NCI-H2196 treated with DMSO at 0.1 percent for 48 hours (cell line): ENCODE measurements around the gene C10orf67.

Experiments
- DNase-seq: peaks from one replicate; lab custom pipeline; 2025; ENCODE audit not compliant: unreplicated experiment; lab: John Stamatoyannopoulos, UW

Gene C10orf67

DNA sequence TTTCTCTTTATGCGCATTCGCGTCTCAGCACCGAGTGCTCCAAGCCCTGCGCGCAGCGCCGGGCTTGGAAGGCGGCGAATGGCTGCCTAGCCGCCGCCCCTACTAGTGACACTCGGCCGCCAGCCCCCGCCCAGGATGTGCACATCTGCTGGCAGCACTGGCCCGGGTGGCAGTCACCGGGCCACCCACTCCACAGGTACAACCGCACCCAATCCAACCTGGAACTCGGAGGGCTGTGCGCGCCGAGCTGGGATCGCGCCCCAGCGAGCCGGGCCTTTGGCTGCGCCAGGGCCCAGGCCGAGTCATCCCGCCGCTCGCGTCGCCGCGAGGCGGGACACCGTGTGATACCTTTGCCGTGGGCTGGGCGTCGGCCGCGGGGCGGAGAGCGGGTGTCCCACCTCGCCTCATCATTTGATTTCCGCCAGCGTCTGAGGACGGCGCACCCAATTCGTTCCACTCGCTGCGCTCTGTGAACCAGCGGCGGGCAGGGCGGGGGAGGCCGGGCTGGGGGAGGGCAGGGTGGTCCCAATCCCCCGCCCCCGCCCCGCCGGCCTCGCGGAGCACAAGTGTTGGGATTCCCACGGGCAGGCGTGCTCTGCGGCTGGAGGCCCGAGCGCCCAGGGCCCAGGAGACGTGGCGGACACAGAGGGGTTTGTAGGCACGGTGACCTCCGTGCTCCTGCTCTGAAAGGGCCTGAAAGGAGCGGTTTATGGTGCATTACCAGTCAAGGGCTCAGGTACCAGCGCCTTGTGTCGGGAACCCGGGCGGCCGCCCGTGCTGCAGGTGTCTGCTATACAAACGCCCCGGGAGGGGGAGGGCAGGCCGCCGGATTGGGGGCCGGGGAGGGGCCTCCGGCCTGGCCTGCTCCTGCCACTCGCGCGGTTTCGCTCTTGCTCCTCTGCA lies 170.3 kb downstream of the C10orf67 start:
- no peak for DNase-seq

DNA sequence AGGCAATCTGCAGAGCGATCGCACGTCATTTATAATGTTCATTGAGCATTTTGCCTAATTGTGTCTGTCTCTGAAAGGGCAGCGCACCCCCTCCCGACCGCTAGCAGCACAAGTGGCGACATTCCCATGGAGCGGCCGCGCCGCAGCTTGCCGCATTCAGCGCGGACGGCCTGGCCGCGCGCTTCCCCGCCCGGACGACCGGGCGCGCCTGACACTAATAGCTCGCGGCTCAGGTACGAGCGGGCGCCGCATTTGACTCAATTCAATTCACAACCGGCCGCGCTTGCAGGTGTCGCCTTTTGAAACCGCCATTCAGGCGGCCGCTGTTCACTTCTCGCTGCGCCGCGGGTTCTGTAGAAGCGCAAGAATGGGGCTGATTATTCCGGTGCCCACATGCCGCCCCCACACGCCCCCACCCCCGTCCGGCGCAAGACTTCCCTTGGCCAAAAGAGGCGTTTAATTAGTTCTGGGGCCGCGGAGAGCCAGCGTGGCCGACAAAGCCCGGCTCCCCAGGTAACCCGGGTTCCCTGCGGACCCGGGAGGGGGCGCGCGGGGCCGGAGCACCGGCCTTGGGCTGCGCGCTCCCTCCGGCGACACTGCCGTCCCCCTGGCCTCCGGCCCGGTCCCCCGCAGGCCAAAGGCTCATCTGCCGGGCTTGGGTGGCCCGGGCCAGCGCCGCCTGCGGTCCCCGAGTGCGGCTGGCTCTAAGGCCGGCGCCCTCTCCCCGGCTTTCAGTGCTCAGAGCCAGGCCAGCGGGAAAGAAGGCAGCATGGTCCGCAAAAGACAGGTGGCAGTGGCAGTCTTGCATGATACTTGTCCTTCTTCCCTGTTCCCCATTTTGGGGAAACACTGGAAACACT lies 171.2 kb downstream of the C10orf67 start:
- DNase-seq, result no peak

DNA sequence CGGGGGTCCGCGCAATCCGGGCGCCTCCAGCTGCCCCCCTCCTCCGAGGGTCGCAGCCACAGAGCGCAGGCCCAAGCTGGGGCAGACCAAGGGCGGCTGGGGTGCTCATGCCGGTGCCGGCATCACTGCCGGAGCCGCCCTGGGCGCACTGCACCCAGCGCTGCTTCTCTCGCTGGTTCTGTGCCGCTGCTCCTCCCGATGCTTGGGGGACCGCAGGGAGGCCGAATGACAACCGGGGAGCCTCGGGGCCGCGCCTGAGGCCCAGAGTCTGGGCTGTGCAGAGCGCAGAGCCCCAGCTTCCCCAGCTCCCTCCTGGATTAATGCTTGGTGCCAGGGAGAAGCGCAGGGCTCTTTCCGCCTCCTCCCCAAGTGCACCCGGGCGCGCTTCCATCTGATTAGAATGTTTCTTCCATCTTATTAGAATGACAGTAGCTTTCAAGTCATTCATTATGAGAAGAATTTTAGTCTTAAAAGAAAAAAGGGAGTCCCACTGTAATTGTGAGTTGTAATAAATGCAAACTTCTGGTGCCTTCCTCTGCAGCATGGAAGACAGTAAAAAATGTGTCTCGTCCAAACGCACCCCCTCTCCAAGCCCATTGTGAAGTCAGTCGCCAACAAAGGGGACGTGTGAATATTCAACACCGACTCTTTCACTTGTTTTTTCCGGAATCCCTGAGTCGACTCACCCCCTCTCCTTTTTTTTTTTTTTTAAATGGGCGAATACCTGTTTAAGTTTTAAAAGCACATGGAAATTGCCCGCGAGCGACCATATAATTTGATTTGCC lies 172.0 kb downstream of the C10orf67 start:
- no peak for DNase-seq

- DNase-seq, result no peak
Measured at GRCh38 chr10:23171232-23171876, 173.2 kb downstream of the C10orf67 start.

- DNase-seq, result peak; percentile 16
Measured at GRCh38 chr10:23158370-23158769, 186.2 kb downstream of the C10orf67 start.

DNA sequence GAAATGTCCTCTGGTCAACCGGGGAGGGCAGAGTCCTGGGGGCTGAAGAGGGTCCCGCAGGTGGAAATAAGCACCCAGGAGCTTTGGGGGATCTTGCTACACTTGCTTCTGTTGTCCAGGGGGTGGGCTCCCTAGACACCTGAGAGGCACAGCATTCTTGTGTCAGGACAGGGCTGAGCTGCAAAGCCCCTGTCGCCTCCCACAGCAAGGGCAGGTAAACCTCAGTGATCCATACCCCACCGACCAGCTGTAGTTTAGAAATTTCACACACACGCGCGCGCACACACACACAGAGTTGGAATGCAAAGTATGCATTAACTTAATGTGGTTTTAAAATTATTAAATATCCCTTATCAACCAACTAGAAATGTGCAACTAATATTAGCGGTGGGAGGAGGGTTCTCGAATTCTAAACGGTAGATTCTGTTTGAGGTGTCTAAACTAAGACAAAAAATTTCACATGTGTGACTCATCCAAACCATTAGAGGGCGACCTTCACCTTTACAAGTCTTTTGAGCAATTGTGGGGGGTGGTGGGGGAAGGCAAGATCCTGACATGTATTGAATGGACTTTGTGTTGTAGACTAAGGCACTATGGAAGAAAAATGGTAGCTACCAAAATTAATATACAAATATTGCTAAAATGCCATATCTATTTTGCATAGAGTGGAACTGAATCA lies 186.8 kb downstream of the C10orf67 start:
- no peak for DNase-seq

DNA sequence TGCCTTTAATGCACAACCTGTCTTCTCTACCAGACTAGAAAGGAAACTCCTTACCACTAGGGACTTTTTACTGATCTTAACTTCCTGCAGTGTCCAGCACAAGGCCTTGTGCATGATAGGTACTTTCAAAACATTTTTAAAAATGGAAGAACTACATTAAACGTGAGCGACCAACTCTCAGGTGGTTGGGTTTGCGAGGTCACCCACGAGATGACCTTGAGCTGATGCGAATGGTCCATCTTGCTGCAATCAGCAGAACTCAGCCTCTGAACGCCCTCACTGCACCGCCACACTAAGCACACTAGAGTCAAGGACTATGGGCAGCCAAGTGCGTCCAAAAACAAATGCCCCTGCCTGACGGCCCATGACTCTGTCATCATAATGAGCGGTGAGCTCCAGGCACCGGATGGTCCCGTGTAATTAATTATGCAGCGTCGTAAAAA lies 187.3 kb downstream of the C10orf67 start:
- DNase-seq, result no peak

DNA sequence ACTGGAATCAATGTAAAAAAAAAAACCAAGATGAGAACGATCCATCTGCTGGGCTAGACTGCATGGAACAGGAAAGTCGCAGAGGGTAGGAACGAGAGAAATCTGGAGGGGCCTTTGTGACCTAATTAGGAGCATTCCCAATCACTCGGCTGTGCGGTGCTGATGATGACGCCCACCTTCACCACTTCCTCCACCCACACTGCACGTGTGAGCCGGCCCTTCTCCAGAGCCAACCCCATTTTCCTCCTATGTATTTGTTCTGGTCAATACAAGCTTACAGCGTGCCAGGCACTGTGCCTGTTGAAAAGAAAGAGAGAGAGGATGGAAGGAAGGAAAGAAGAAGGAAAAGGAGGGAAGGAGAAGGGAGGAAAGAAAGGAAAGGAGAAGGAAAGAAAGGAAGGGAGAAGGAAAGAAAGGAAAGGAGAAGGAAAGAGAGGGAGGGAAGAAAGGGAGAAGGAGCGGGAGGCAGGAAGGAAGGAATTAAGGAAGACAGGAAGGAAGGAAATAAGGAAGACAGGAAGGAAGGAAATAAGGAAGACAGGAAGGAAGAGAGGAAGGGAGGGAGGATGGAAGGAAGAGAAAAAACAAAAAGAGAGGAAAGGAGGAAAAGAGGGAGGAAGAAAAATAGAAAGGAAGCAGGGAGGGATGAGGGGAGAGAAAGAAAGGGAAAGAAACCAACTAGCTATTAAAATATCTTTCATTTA lies 188.0 kb downstream of the C10orf67 start:
- no peak for DNase-seq

GRCh38 chr10:23155169-23155568 lies 189.4 kb downstream of the C10orf67 start:
- DNase-seq, result no peak
